DND-41 (cell line): ENCODE data around the gene RNU1-3.
A peak's percentile ranks its signal among the peaks of the same experiment; 100 is the strongest.
"Not testable (repeated sequence)": the region's sequence is repeated elsewhere in the genome, so short reads cannot be mapped to it uniquely, and the experiment has no call there.

Experiments
- ATAC-seq: fragments of 200-7000 bp; cut with Tn5 transposase; 3 replicates; pipeline ENCODE4 v1.9.1; 2021; ENCODE audit warnings: low read depth; ENCODE audit not compliant: insufficient read depth
- DNase-seq: peaks from one replicate; pipeline ENCODE4 v3.0.0-alpha.2; 2020
- H2AFZ ChIP-seq: 2 replicates; pipeline ENCODE4 v1.6.0; 2012; ENCODE audit warnings: low read depth, low read length
- H3K27ac ChIP-seq: 2 replicates; pipeline ENCODE4 v1.5.1; 2012; ENCODE audit warnings: low read length, inconsistent platforms
- H3K27me3 ChIP-seq: fragments of 200-600 bp; sonication (generic); 2 replicates; pipeline ENCODE4 v1.6.0; 2012; ENCODE audit warnings: low read length, mild to moderate bottlenecking, inconsistent platforms; ENCODE audit not compliant: insufficient read depth, poor library complexity
- H3K36me3 ChIP-seq: 2 replicates; pipeline ENCODE4 v1.5.1; 2012; ENCODE audit warnings: low read length, inconsistent platforms; ENCODE audit not compliant: insufficient read depth
- H3K4me1 ChIP-seq: 2 replicates; pipeline ENCODE4 v1.5.1; 2012; ENCODE audit warnings: mild to moderate bottlenecking, low read length; ENCODE audit not compliant: insufficient read depth
- H3K4me2 ChIP-seq: 2 replicates; pipeline ENCODE4 v1.6.0; 2012; ENCODE audit warnings: mild to moderate bottlenecking, moderate library complexity, low read length, inconsistent platforms; ENCODE audit not compliant: insufficient read depth
- H3K4me3 ChIP-seq, 2 experiments: fragments of 200-600 bp in 1 of 2; shearing (Covaris generic) in 1 of 2; 2 replicates each; pipeline ENCODE4 v1.5.1; 2012 to 2016; ENCODE audit warnings: inconsistent platforms in 2 of 2, low read length in 2 of 2, mild to moderate bottlenecking in 2 of 2, low read depth in 1 of 2, moderate library complexity in 1 of 2
- H3K79me2 ChIP-seq: 2 replicates; pipeline ENCODE4 v1.6.0; 2012; ENCODE audit warnings: low read length, inconsistent platforms; ENCODE audit not compliant: insufficient read depth
- H3K9ac ChIP-seq: 2 replicates; pipeline ENCODE4 v1.6.0; 2012; ENCODE audit warnings: low read depth, mild to moderate bottlenecking, inconsistent platforms, low read length, moderate library complexity
- H3K9me3 ChIP-seq: 2 replicates; pipeline ENCODE4 v1.5.1; 2012; ENCODE audit warnings: low read length, moderate library complexity, mild to moderate bottlenecking, inconsistent platforms; ENCODE audit not compliant: insufficient read depth, severe bottlenecking
- H4K20me1 ChIP-seq: 2 replicates; pipeline ENCODE4 v1.6.0; 2012; ENCODE audit warnings: low read length; ENCODE audit not compliant: insufficient read depth
- CTCF ChIP-seq: IDR thresholded peaks from 2 replicates; pipeline ENCODE4 v1.5.1; 2012; ENCODE audit warnings: borderline replicate concordance, low read length, moderate library complexity, mild to moderate bottlenecking; ENCODE audit not compliant: poor library complexity, severe bottlenecking; ENCODE audit errors: extremely low read depth
- EZH2 ChIP-seq: IDR thresholded peaks from 3 replicates; pipeline ENCODE4 v1.6.1; 2012; ENCODE audit warnings: borderline replicate concordance, low read depth, mild to moderate bottlenecking, moderate library complexity, low read length, inconsistent platforms; ENCODE audit not compliant: severe bottlenecking

The RNU1-3 gene

GRCh38 chr1:16631248-16632043, 35.3 kb downstream of the RNU1-3 start:
- DNase-seq, result peak; percentile 6
- Histone ChIP-seq H3K79me2 (0 out of 2 replicates have a peak, but pooled peaks cover 8% of the 10 kb centered on the region), H3K36me3 (peaks cover 69% of the 10 kb centered on the region), H3K9ac (no peak overlapping the region), H3K4me2 (no peak overlapping the region), H3K4me3 (no peak overlapping the region), H3K27ac (no peak overlapping the region), H3K9me3 (no peaks in the 10 kb centered on the region), H3K27me3 (no peaks in the 10 kb centered on the region), H2AFZ (no peak overlapping the region), H4K20me1 (peaks cover 20% of the 10 kb centered on the region), H3K4me1 (no peaks in the 10 kb centered on the region)
- TF ChIP-seq EZH2, result no peak
- TF ChIP-seq CTCF, result no peak
- ATAC-seq, result 0 out of 3 replicates have a peak, but pooled peaks have one; percentile 6

DNA sequence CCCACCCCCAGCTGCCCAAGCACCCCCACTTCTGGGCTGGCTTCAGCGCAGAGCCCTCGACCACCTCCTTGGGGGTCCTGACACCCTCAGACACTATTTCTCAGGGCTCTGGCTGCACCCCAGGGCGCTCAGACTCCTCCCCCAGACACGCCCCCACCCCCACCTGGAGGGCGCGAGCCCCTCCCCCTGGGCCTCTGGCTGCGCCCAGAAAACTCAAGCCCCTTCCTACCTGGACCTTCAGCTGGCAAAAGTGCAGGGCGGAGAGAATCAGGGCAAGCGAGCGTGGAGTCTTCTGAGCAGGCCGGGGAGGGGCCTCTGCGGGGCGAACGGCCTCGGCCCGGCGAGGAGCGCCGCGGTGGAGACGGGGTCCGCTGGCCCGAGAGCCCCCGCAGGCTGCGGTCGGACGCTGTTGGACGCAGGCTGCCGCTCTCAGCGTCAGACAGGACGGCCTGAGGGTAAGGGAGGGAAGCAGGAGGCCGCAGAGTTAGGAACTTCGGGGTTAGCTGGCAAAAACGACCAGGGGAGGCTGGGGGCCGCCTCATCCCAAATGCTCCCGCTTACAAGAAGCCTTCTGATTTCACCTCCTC, 36.0 kb downstream of the RNU1-3 start:
- H3K9ac ChIP-seq, result no peak overlapping the region
- H3K27ac ChIP-seq, result no peak overlapping the region
- no peaks in the 10 kb centered on the region for H3K4me1 ChIP-seq
- H3K27me3 ChIP-seq, result no peaks in the 10 kb centered on the region
- H3K4me2 ChIP-seq, result no peak overlapping the region
- no peaks in the 10 kb centered on the region for H3K9me3 ChIP-seq
- ATAC-seq, result no peak
- no peak for TF ChIP-seq EZH2
- TF ChIP-seq CTCF, result no peak
- peaks cover 20% of the 10 kb centered on the region for H4K20me1 ChIP-seq
- peak; percentile 9 for DNase-seq
- H3K36me3 ChIP-seq, result peaks cover 76% of the 10 kb centered on the region
- H3K79me2 ChIP-seq, result 0 out of 2 replicates have a peak, but pooled peaks cover 4% of the 10 kb centered on the region
- H2AFZ ChIP-seq, result no peak overlapping the region
- H3K4me3 ChIP-seq, result no peak overlapping the region

- H3K9me3 ChIP-seq, ATAC-seq, H3K27ac ChIP-seq, H3K4me3 ChIP-seq, H3K9ac ChIP-seq, H3K27me3 ChIP-seq, H3K4me2 ChIP-seq, H3K4me1 ChIP-seq, H2AFZ ChIP-seq, H3K79me2 ChIP-seq: not testable (repeated sequence)
- peak; percentile 11 for DNase-seq
- peaks cover 20% of the 10 kb centered on the region for H4K20me1 ChIP-seq
- peaks cover 81% of the 10 kb centered on the region for H3K36me3 ChIP-seq
These were observed 36.7 kb downstream of the RNU1-3 start for GRCh38 chr1:16629916-16630530.
